Left lung (tissue), 10 donors: ENCODE measurements around the gene SPATA18. TPM values are rescaled to one million over a fixed set of nuclear protein-coding genes. Genes with fewer than 3 reads are reported as not detected.

Experiments used
- ATAC-seq: fragments of 200-7000 bp; cut with Tn5 transposase; one replicate; pipeline ENCODE4 v1.9.1; 2020; ENCODE audit warnings: moderate library complexity
- DNase-seq, 4 donors: peaks; one replicate each; pipeline ENCODE4 v3.0.0-alpha.2; 2013 to 2020
- H3K27ac ChIP-seq, 2 donors: fragments of 200-600 bp; sonication (generic) in 1 of 2; one replicate each; pipeline versions ENCODE4 v1.5.0 to v1.8.0; 2020 to 2021
- H3K27me3 ChIP-seq, 2 donors: fragments of 200-600 bp; sonication (generic) in 1 of 2; one replicate each; pipeline versions ENCODE4 v1.5.0 to v1.8.0; 2020 to 2021
- H3K36me3 ChIP-seq, 2 donors: fragments of 200-600 bp; sonication (generic) in 1 of 2; one replicate each; pipeline versions ENCODE4 v1.5.0 to v1.8.0; 2020 to 2021
- H3K4me1 ChIP-seq, 2 donors: fragments of 200-600 bp; one replicate each; pipeline ENCODE4 v1.8.0; 2021
- H3K4me3 ChIP-seq, 2 donors: fragments of 200-600 bp; sonication (generic) in 1 of 2; one replicate each; pipeline versions ENCODE4 v1.5.0 to v1.8.0; 2020 to 2021; ENCODE audit warnings: mild to moderate bottlenecking in 1 of 2
- H3K9me3 ChIP-seq, 2 donors: fragments of 200-600 bp; sonication (generic) in 1 of 2; one replicate each; pipeline versions ENCODE4 v1.5.0 to v1.8.0; 2020 to 2021
- CTCF ChIP-seq, 2 donors: fragments of 200-600 bp; sonication (generic) in 1 of 2; IDR thresholded peaks; one replicate each; pipeline versions ENCODE4 v1.5.0 to v1.8.0; 2021; ENCODE audit warnings: antibody characterized with exemption in 2 of 2
- intact Hi-C, 2 donors: fragments of 100-400 bp; cut with DNase I; formaldehyde crosslinking; loops; one replicate each; pipeline versions ENCODE4 v1.11.2 to v1.14.2; 2022
- polyA plus RNA-seq, 6 donors: library from polyadenylated mRNA; unstranded; fragments of 120-200 nt; gene quantifications; one replicate each; pipeline ENCODE4 v1.2.1, GENCODE V29; 2013; ENCODE audit not compliant: insufficient read length in 6 of 6
- total RNA-seq, 2 donors: library from RNA; stranded (reverse); fragmentation: NEBNext Ultra II Directional; extraction: Animal tissue kit (Norgen Biotek cat#: 25700); gene quantifications; one replicate each; pipeline ENCODE4 v1.2.1, GENCODE V29; 2021
- donor health status: DM: no; HTN: yes; CAD: no.
- donor health status: DM: no; HTN: no; CAD: no.

The SPATA18 gene
- total and polyA plus RNA-seq, 8 donors, result 1.6 to 23.7 (median 9.3) TPM

- intact Hi-C loops, result no loop called here
- DNase-seq, result no peak
- no peak for ATAC-seq
- Histone ChIP-seq H3K36me3 (no peaks in the 10 kb centered on the region), H3K9me3 (no peaks in the 10 kb centered on the region), H3K27me3 (no peaks in the 10 kb centered on the region), H3K4me1 (no peaks in the 10 kb centered on the region), H3K4me3 (no peak overlapping the region), H3K27ac (no peak overlapping the region)
- no peak for TF ChIP-seq CTCF (IDR thresholded peaks at IDR 0.05)
These were observed 44.2 kb upstream of the SPATA18 start for GRCh38 chr4:52006887-52007286.

- no peak for TF ChIP-seq CTCF (IDR thresholded peaks at IDR 0.05)
- H3K27me3 ChIP-seq, result no peaks in the 10 kb centered on the region
- ATAC-seq (no peak), DNase-seq (no peak)
- no peaks in the 10 kb centered on the region for H3K36me3 ChIP-seq
- H3K9me3 ChIP-seq, result no peaks in the 10 kb centered on the region
- H3K4me1 ChIP-seq, result no peaks in the 10 kb centered on the region
- no peak overlapping the region for H3K27ac ChIP-seq
- no peak overlapping the region for H3K4me3 ChIP-seq
- intact Hi-C loops, result no loop called here
These were observed 40.1 kb upstream of the SPATA18 start for GRCh38 chr4:52010986-52011385.

- no peak for ATAC-seq
- H3K27ac ChIP-seq, result no peak overlapping the region
- no peaks in the 10 kb centered on the region for H3K36me3 ChIP-seq
- intact Hi-C loops, result no loop called here
- DNase-seq, result no peak
- no peaks in the 10 kb centered on the region for H3K9me3 ChIP-seq
- no peaks in the 10 kb centered on the region for H3K4me1 ChIP-seq
- no peak for TF ChIP-seq CTCF (IDR thresholded peaks at IDR 0.05)
- no peaks in the 10 kb centered on the region for H3K27me3 ChIP-seq
- H3K4me3 ChIP-seq, result no peak overlapping the region
These were observed 38.5 kb upstream of the SPATA18 start for GRCh38 chr4:52012651-52013050.

- intact Hi-C loops, result no loop called here
- Histone ChIP-seq H3K27me3 (no peaks in the 10 kb centered on the region), H3K36me3 (no peaks in the 10 kb centered on the region), H3K27ac (no peak overlapping the region), H3K4me1 (no peaks in the 10 kb centered on the region), H3K4me3 (no peak overlapping the region), H3K9me3 (no peaks in the 10 kb centered on the region)
- ATAC-seq (no peak), DNase-seq (no peak)
- TF ChIP-seq CTCF (IDR thresholded peaks at IDR 0.05), result no peak
These were observed 36.2 kb upstream of the SPATA18 start for GRCh38 chr4:52014903-52015302.

- ATAC-seq (no peak), DNase-seq (no peak)
- H3K36me3 ChIP-seq, result no peaks in the 10 kb centered on the region
- intact Hi-C loops, result no loop called here
- no peaks in the 10 kb centered on the region for H3K4me1 ChIP-seq
- no peaks in the 10 kb centered on the region for H3K27me3 ChIP-seq
- H3K27ac ChIP-seq, result no peak overlapping the region
- H3K9me3 ChIP-seq, result no peaks in the 10 kb centered on the region
- TF ChIP-seq CTCF (IDR thresholded peaks at IDR 0.05), result no peak
- H3K4me3 ChIP-seq, result no peak overlapping the region
These were observed 35.7 kb upstream of the SPATA18 start for GRCh38 chr4:52015366-52015765.
